Germinal center (tissue), 1 donor: ENCODE measurements around the gene SIL1.
"Not testable (repeated sequence)": the region's sequence is repeated elsewhere in the genome, so short reads cannot be mapped to it uniquely, and the experiment has no call there.

Source experiments
- DNase-seq: peaks from one replicate; pipeline ENCODE4 v3.0.0; 2012; ENCODE audit warnings: mixed read lengths, low spot score

Gene SIL1

DNA sequence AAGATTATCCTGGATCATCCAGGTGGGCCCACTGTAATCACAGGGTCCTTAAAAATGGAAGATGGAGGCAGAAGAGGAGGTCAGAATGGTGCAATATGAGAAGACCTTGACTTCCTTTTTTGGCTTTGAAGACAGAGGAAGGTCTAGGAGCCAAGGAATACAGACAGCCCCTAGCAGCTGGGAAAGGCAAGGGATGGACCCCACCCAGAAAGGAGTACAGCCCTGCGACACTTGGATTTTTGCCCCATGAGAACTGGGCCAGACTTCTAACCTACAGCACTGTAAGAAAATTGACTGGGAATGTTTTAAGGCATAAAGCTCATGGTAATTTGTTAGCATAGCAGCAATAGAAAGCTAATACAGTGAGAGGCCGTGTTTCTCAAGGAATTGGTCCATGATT is 256.1 kb downstream of the SIL1 start:
- DNase-seq, result no peak

DNA sequence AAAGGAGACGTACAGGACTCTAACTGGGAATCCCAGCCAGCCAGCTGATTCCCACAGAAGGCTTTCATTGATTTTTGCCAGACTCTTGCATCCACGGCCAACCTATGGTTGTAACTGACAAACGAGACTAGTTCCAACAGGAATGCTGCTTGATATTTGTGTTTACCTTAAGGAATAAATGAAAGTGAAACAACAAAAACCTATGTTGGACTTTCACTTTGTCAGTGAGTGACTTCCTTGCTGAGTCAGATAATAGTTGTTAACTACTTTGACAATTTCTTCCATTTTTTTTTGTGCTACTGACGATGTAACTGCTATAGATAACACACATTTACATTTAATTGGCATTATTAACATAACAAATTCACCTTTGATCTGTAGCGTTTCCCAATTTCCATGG is 259.6 kb downstream of the SIL1 start:
- no peak for DNase-seq

DNA sequence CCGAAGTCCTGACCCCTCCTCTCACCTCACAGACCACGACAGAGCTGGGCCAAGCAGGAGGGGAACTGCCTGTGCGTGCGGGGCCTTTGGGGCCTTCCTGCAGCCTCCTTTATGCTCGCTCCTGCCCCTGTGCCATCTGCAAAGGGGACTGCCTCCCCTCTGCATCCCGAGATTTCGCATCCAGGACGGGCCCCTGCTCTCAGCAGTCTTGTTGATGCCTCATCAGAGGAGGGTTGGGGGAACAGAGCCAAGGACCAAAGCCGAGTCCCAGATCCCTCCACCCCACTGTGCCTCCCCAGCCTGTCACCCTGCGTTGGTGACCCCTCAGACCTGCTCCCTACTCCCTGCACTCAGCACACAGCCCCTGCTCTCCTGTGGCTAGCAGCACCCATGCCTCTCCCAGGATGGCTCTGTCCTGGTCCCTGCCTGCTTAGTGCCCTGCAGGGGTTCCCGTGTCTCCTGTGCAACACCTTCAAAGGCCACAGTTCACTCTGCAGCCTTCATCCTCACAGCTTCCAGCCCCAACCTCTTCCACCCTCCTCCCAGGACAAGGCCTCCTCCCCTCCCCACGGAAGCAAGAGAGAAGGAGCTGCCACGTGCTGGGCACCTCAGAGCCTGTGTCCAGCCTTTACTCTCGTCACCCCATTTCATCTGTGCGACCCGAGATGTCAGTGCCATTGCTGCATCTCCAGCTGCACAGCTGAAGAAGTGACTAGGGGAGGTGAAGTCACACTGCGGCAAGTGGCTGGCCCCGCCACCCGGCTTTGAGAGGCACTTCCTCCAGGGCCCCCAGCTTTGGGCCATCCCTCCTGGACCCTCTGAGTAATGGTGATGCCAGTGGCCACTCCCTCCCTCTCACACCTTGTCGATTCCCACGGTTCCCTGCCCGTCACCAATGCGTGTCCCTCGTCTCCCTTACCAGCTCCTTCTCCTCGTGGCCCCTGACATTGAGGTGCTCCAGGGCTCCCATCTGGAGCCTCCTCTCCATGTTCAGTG is 260.5 kb downstream of the SIL1 start:
- DNase-seq, result no peak

DNA sequence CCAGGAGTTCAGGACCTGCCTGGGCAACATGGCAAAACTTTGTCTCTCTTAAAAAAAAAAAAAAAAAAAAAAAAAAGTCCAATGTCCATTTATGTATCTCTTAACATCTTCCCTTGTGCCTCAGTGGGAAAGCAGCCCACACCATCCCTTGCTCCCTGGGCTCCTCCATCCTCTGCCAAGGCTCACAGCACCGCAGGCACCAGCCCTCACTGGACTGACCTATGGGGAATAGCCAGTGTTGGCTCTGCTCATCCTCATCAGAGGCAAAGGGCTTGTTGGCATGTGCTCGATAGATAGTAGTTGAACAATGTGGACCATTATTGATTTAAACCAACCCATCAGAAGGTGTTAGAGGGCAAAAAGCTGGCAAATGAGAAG is 261.2 kb downstream of the SIL1 start:
- DNase-seq, result no peak

DNA sequence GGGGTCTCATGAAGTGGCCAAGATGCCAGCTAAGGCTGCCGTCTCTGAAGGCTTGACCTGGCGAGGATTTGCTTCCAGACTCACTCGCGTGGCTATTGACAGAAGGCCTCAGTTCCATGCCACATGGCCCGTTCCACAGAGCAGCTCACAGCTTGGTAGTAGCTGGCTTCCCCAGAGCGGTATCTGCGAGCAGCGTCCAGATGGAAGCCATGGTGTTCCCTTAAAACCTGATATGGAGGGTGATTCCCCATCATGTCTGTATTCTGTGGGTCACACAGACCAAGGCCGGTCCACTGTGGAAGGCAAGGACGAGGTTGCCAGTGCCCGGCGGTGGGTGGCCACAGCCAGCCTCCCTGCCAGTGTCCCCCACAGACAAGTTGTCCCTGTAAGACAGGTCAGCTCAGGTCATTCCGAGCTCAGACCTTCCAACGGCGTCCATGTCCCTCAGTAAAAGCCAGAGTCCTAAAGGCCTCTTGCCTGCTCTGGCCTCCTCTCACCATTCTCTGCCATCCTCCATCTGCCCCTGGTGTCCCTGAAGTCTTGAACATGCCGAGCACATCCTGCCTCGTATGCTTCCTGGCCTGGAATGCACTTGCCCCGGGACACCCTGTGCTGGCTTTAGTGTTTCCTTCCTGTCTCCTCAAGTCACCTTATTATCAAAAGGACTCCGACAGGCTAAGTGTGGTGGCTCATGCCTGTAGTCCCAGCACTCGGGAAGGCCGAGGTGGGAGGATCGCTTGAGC is 261.8 kb downstream of the SIL1 start:
- DNase-seq, result no peak

DNA sequence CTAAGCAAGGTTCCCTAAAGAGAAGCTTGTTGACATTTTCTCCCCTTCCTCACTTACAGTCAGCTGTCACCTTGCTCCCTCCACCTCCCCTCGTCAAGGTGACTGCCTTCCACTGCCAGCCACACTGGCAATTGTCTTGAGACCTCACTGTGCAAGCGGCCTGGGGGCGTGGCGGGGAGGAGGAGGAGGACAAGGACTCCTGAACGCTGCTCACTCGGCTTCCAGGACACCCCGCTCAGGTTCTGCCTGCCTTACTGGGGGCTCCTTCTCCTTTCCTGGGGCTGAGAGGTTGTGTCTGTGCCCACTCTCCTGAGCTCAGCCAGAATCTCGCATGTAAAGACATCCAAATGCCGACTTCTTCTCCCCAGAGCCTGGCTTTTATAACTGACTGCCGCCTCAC is 262.7 kb downstream of the SIL1 start:
- DNase-seq, result no peak

DNA sequence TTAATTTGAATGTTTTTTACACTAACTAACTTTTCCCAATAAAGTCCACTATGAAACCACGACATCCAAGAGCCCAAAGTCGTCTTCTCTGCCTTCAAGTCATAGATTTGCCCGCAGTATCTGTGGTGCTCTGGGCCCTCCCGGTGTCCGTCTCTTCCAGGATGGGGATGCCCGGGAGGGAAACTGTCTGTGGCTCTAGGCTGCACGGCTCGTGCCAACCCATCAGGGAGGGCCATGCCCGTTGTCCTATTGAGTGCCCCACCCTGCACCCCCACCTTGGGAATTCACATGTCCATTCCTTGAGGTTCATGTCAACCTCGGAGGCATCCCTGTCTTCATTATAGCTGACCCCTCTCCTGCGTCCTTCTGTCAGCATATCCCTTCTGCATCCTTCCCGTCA is 263.2 kb downstream of the SIL1 start:
- DNase-seq, result no peak

DNA sequence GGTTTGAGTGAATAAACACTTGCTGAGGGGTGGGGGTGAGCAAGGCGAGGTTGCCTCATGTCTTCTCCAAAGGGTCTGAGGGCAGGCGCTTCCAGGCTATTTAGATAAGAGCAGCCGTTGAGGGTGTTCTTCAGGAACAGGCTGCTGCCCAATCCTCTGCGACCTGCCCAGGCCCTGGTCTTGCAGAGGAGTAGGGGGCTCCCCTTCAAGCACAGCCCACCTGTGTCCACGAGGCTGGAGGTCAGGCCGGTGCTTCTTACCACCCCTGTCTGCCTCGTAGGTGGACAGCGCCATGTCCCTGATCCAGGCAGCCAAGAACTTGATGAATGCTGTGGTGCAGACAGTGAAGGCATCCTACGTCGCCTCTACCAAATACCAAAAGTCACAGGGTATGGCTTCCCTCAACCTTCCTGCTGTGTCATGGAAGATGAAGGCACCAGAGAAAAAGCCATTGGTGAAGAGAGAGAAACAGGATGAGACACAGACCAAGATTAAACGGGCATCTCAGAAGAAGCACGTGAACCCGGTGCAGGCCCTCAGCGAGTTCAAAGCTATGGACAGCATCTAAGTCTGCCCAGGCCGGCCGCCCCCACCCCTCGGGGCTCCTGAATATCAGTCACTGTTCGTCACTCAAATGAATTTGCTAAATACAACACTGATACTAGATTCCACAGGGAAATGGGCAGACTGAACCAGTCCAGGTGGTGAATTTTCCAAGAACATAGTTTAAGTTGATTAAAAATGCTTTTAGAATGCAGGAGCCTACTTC is 264.5 kb downstream of the SIL1 start:
- DNase-seq, result no peak

DNA sequence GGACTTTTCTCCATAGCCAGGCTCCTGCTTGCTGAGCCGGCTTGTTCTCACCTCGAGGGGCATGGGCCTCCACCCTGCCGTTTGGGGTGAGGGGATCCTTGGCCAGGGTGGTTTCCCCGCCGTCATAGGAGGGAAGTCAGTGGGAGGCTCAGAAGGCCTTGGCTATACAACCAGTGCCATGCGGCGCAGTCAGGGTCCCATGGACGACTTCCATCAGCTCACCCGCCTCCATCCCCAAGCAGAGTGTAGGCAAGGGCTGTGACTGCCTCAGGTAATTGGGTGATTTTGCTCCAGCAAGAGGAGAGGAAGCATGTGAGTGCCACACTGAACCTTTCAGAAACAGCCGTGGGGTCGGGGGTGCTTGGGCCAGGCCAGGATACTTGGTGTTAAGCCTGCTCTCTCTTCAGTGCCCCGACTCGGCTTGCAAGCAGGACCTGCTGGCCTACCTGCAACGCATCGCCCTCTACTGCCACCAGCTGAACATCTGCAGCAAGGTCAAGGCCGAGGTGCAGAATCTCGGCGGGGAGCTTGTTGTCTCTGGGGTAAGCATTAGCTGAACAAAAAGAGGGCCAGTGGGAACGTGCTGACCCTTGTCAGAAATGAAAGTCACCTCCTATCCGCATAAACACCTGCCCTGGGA is 265.9 kb downstream of the SIL1 start:
- no peak for DNase-seq

DNA sequence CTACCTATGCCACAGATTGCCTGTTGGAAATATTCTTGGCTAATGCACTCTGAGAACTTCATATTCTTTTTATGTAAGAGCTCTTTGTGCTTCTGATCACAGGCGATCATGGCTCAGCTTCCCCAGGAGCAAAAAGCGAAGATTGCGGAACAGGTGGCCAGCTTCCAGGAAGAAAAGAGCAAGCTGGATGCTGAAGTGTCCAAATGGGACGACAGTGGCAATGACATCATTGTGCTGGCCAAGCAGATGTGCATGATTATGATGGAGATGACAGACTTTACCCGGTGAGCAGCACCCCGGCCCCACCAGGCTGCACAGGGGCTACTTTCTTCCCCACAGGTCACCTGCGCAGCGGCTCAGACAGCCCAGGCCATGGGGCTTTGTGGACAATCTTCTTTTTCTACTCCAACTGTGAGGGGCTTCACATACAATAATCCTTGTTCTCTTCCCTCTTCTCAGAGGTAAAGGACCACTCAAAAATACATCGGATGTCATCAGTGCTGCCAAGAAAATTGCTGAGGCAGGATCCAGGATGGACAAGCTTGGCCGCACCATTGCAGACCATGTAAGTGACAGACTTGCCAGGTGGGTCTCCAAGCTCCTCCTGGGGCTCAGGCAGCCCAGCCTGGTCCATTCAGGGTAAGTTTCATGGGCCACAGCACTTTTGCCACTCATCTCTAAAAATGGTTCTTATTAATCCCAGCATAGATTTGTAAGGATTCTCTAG is 267.6 kb downstream of the SIL1 start:
- no peak for DNase-seq

DNA sequence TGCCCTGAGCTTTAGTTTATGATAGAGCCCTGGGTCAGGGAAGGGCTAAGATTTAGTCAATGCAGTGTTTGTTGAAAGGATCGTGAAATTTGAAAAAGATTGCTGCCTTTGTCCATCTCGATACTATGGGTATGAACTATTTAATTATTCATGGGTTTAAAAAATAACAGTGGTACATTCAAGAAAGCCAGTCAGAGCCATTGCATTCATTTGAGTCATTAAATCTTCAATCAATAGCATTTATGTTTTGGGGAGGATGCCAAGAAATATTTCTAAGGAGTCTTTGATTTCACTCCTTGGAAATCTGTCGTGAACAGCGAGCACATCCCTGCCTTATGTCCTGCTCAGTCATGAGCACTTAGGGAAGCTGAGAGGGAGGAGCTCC is 268.6 kb downstream of the SIL1 start:
- DNase-seq, result no peak

DNA sequence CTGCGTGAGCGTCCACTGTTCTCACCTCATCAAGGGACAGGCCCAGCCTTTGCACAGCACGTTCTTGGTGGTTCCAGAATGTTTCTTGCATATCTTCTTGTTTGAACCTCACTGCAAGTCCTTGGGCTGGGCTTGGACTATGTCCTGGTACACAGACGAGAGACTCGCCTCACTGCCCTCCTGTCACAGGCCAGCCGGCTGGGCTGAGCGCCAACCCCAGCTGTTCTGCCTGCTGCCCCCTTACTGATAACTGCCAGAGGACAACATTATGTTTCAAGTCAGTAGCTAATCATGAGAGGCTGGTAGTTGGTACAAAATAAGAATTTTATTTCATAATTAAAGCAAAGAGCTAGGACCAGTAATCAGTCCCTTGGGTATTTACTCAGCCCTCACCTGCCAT is 270.2 kb downstream of the SIL1 start:
- no peak for DNase-seq

DNA sequence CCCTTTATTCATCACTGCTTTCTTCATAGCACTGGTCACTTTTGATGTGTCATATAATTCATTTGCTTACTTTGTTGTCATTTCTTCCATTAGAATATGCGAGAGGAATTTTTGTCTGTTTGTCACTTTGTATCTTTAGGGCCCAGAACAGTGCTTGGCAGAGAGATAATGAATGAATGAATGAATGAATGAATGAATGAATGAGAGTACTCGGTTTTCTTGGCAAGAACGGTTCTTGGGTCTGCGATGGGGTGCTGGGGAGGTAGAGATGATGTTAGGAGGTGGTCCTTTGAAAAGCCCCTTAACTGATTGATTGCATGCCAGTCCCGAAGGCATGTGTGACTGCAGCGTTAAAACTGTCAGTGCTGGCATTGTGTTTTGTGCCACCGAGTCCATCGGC is 270.6 kb downstream of the SIL1 start:
- no peak for DNase-seq

DNA sequence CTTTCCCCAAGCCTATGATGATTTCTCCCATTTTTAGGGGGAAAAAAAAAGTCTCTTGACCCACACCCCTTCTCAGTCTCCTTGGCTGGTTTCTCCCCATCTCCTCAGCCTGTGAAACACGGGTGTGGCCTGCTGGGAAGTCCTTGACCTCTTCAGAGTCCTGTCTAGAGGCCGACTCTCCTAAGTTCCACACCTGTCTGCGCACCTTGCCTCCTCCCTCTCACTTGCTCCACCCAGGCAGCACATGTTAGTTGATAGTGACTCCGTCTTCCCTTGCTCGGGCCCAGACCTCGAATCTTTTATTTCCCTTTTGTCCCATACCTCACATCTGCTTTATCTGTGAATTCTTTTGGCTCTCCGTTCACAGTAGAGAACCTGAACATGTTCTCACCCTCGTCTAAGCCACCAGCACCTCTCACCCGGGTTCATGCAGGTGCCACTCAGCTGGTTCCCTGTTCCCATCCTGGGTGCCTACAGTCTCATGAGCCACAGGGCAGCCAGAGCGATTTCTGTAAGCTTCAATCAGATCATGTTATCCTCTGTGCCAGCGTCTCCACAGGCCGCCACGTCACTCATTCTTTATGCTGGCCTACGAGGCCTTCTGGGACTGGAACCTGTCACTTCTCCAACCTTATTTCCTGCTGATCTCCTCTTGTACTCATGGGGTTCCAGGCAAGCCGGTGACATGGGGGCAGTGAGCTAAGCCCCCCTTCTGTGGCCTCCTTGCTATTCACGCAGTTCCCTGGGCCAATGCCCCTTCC is 271.3 kb downstream of the SIL1 start:
- no peak for DNase-seq

DNA sequence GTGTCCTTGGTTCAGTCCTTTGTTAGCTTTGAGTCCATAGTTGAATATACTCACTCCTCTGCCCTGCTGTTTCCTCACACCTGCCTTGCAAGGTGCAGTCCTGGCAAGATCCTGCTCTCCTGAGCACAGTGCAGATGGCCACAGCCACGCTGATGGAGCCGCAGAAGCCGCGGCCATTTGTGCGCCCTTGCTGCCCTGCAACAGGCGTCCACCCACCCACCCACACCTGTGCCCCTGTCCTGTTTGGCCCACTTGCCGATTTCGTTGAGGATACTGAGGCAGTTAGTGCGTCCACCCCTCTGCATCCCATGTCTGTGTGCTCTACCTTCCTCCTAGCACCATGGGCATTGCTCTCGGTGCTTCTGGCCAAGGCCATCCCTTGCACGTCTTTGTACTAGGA is 271.9 kb downstream of the SIL1 start:
- no peak for DNase-seq

DNA sequence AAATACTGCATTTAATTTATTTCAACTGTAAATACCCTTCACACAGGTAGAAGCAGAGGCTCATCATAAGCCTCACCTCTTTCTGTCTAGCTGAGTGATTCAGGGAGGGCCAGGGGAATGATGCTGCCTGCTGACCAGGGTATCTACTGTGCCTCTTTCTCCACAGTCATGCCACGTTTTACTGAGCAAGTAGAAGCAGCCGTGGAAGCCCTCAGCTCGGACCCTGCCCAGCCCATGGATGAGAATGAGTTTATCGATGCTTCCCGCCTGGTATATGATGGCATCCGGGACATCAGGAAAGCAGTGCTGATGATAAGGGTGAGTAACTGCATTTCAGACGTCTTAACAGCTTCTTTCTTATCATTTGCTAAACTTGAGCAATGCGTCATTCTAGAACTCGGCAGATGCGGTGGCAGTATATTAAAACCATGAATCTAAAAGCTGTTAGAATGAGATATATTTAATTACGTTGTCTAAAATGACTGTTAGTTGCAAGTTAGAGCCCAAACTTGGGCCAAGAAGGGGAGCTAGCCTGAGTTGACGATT is 273.0 kb downstream of the SIL1 start:
- DNase-seq, result no peak

DNA sequence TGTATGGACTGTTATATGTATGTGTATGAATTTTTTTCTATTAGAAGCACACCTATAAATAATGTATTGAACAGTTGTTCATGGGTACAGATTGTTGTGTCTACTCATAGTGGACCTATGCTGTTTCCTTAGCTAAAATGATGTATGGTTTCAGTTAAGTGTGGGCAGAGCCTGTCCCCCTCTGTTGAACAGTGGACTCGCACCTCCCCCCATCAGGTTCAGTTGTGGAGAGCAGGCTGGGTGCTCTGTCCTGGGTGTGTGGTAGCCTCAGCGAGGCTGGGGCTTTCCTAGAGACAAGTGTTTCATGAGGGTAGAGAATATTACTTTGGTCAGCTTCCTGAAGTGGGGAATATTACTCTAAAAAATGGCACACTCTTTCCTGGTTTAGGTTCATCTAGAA is 275.7 kb downstream of the SIL1 start:
- DNase-seq, result no peak

DNA sequence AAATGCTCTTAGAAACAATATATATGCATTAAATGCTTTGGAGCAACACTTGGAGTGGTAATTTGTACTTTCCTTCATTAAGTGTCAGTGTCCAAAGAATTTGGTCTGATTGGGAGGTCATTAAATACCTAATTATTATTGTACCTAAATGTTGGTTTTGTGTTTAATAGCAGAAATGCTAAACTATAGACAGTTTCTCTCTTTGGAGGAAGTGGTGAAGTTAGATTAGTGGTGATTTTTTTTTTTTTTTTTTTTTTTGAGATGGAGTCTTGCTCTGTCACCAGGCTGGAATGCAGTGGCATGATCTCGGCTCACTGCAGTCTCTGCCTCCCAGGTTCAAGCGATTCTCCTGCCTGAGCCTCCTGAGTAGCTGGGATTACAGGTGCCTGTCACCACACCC is 276.8 kb downstream of the SIL1 start:
- not testable (repeated sequence) for DNase-seq

DNA sequence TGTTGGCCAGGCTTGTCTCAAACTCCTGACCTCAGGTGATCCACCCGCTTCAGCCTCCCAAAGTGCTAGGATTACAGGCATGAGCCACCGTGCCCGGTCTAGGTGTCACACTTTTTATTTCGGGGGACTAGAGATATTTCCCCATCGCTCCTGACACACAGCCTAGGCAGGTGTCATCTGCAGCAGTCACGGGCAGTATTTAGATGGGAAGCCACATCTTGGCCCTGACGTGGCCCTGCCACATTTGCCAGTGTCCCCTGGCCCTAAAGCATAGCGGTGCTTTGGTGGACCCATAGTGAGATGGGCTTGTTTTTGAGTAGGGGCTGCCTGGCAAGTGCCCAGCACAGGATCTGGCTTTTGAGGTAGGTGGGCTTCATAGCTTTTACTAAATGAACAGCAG is 278.0 kb downstream of the SIL1 start:
- DNase-seq, result no peak

DNA sequence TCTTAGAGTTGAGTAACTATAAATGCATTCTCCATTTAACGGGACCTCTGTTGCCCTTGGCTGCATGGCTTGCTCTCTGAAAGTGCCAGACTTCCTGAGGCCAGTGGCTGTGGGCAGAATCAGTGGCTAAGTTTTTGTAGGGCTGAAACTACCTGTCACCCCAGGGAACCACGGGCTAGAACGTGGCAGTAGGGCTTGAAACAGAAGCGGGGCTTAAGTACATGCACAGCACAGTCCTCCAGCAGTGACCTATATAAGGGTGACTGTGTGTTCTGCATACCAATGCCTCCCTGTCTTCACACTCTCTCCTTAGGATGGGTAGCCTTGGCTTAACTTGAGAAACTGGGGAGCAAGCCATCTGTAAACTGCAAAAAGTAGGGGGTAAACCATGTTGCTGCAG is 279.5 kb downstream of the SIL1 start:
- DNase-seq, result no peak
